Measurements from ENCODE around the gene SIRT3. TPM values are rescaled to one million over a fixed set of nuclear protein-coding genes. Genes with fewer than 3 reads are reported as not detected.
"Not testable (repeated sequence)": the region's sequence is repeated elsewhere in the genome, so short reads cannot be mapped to it uniquely, and the experiment has no call there.

SIRT3 gene
- total RNA-seq, 2 donors from 2014 or later: 36.5 to 39.0 TPM

DNA sequence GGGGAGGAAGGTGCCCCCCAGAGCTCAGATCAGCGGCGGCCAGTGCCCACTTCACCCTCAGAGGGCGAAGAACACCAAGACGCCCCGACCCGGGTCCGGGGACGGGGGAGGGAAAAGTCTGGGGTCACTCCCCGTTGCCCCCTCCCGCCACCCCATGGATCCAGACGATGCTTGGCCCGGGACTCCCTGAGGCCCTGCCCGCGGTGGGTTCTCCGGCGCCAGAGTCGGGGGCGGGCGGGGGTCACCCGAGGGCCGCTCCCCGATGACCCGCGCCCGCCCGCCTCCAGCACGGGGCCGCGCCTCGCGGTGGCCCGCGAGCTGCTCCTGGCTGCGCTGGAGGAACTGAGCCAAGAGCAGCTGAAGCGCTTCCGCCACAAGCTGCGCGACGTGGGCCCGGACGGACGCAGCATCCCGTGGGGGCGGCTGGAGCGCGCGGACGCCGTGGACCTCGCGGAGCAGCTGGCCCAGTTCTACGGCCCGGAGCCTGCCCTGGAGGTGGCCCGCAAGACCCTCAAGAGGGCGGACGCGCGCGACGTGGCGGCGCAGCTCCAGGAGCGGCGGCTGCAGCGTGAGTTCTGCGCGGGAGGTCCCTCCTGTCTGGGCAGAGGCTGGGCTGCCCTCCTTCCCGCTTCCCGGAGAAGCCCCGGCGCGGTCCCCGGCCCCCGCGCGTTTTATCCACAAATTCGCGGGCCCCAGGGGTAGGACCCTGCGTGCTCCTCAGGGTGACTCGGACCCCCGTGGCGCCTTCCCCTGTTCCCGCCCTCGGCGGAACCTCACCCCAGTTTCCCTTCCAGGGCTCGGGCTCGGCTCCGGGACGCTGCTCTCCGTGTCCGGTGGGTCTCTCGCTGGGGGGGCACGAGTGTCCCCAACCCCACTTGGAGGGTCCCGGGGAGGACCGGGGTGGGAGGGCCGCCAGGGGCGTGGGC, 43.2 kb upstream of the SIRT3 start:
- peak in 1 of 2 donors; percentile 38 for ATAC-seq (replicated peaks in 1 of 2)
- Mint-ChIP-seq H3K27ac (no peak overlapping the region), H3K4me3 (peak overlapping the region; percentile 81 to 94), H3K4me1 (ENCODE audit: low read depth) (peaks cover 57% of the 10 kb centered on the region), H3K36me3 (ENCODE audit: insufficient read depth in 2 of 2) (peaks cover 8 to 30% of the 10 kb centered on the region in 2 donors), H3K27me3 (ENCODE audit: low read depth) (peaks cover 9% of the 10 kb centered on the region), H3K9me3 (peaks cover 4 to 8% of the 10 kb centered on the region in 2 donors)
- peak in 1 of 2 donors; percentile 46 for DNase-seq

DNA sequence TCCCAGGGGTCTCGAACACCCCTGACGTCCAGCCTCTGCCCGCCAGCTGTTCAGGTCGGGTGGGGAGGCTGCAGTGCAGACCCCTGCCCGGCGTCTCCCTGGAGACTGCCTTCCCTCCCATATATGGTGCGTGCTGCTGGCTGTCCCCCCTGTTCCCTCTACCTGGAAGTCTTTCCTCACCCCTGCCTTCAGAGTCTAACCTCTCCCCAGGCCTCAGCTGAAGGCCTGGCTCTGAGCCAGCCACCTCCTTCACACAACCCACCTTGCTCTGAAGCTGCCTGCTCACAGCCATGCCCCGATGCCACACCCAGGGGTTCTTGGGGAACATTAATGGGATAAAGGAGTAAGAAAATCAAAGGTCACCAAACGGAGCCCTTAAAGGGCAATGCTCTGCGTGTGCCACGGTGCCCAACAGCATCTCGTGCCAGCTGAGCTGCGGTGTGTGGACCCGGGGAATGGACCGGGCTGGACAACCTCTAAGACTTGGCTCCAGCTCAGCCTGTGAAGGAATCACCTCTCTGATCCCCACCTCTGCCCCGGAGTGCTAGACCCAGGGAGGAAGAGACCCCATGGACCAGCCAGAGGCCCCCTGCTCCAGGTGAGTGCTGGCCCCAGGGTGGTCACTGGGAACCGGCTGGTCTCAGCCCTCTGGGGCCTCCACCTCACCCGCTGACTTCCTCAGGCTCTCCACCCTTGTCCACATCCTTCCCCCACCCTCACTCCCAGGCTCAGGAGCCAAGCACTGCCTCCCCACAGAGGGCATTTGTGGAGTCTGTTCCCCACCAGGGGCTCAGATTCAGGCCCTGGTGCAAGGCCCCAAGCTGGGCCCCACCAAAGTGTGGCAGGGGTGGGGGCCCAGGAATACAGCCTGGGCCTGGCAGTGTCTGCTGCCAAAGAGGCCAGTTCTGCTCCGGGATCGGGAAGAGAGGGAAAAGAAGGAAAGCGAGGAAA, 42.1 kb upstream of the SIRT3 start, which contains the start of gene NLRP6:
Gene NLRP6 (plus strand): TSS at position 407 of the 951 bp plus-strand sequence. CDS start 163 bp downstream, at position 570.
- Mint-ChIP-seq H3K27ac (no peak within 1 kb of the TSS), H3K9me3 (peaks cover 4 to 8% of the 10 kb centered on the region in 2 donors), H3K4me3 (peak within 1 kb of the TSS; percentile 81 to 94), H3K27me3 (ENCODE audit: low read depth) (peaks cover 9% of the 10 kb centered on the region), H3K36me3 (ENCODE audit: insufficient read depth in 2 of 2) (peaks cover 8 to 30% of the 10 kb centered on the region in 2 donors), H3K4me1 (ENCODE audit: low read depth) (peaks cover 52% of the 10 kb centered on the region)
- peak in 1 of 2 donors; percentile 10 for ATAC-seq (replicated peaks in 1 of 2)
- no peak for DNase-seq

DNA sequence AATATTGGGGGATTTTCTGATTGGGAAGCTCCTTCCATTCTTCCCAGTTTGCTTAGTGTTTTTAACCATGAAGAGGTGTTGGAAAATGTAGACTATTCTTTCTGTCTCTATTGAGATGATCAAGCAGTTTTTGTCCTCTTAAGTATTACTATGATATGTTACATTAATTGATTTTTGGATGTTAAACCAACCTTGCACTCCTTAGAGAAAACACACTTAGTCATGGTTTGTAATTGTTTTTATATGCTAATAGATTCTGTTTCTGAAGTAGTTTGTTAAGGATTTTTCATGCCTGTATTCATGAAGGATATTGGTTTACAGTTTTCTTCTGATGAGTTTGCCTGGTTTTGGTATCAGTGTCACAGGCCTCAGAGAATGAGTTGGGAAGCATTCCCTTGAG, 40.1 kb upstream of the SIRT3 start:
- Mint-ChIP-seq H3K4me3 (peak overlapping the region in 1 of 2 donors; percentile 61), H3K4me1 (ENCODE audit: low read depth) (peaks cover 31% of the 10 kb centered on the region), H3K36me3 (ENCODE audit: insufficient read depth in 2 of 2) (peaks cover 8 to 26% of the 10 kb centered on the region in 2 donors), H3K27me3 (ENCODE audit: low read depth) (no peaks in the 10 kb centered on the region), H3K9me3 (peaks cover 4 to 8% of the 10 kb centered on the region in 2 donors), H3K27ac (no peak overlapping the region)
- ATAC-seq (replicated peaks in 1 of 2) (no peak), DNase-seq (no peak)

DNA sequence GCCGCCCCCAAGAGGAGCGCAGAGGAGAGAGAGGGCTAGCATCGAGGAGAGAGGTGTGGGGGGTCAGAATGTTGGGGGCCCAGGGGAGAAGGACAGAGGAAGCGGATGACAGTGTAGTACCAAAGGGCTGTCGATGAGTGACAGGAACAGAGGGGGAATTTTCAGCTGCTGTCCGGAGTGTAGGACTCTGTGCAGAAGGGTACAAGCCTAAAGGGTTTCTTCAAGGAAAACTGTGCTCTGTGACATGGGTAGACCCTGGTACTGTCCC, 36.7 kb upstream of the SIRT3 start:
- peaks cover 4 to 8% of the 10 kb centered on the region in 2 donors for H3K9me3 Mint-ChIP-seq
- H3K27ac Mint-ChIP-seq: no peak overlapping the region
- peaks cover 16 to 26% of the 10 kb centered on the region in 2 donors for H3K36me3 Mint-ChIP-seq (ENCODE audit: insufficient read depth in 2 of 2)
- H3K4me1 Mint-ChIP-seq (ENCODE audit: low read depth): peaks cover 39% of the 10 kb centered on the region
- H3K4me3 Mint-ChIP-seq: no peak overlapping the region
- no peak for DNase-seq
- no peaks in the 10 kb centered on the region for H3K27me3 Mint-ChIP-seq (ENCODE audit: low read depth)
- ATAC-seq (replicated peaks in 1 of 2): no peak

DNA sequence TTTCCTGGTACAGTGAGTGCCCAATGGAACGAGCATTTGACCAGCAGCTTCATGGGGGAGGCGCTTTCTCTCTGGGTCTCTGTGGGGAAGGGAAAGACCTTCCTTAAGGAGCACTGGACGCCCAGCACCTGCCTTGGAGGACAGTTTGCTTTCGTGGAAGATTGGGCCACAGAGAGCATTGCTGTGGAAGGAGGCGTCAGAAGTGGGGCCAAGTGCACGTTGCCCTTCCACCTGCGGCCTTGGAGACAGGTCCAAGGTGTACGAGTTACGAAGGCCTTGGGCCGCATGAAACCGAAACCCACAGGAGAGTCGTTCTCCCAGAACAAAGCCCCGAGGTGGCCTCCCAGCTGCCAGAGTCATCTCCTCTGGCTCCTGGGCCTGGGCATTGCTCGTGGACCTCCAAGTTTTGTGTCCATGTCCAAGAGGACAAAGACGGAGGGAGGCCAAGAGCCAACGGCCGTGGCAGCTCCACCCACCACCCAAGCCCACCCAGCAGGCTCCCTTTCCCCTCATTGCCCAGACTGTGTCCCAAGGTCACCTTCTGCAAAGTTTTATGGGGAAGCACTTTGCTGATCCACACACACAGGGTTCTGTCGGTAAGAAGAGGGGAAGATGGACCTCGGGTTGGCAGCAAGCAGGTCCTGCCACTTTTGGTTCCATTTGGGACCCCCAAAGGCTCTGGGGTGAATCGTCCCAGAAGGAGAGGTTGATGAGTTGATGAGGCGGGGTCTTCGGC, 36.2 kb upstream of the SIRT3 start:
- peaks cover 39% of the 10 kb centered on the region for H3K4me1 Mint-ChIP-seq (ENCODE audit: low read depth)
- H3K4me3 Mint-ChIP-seq: no peak overlapping the region
- H3K36me3 Mint-ChIP-seq (ENCODE audit: insufficient read depth in 2 of 2): peaks cover 14 to 23% of the 10 kb centered on the region in 2 donors
- no peaks in the 10 kb centered on the region for H3K27me3 Mint-ChIP-seq (ENCODE audit: low read depth)
- ATAC-seq (replicated peaks in 1 of 2) (no peak), DNase-seq (no peak)
- H3K9me3 Mint-ChIP-seq: peaks cover 4 to 8% of the 10 kb centered on the region in 2 donors
- no peak overlapping the region for H3K27ac Mint-ChIP-seq

DNA sequence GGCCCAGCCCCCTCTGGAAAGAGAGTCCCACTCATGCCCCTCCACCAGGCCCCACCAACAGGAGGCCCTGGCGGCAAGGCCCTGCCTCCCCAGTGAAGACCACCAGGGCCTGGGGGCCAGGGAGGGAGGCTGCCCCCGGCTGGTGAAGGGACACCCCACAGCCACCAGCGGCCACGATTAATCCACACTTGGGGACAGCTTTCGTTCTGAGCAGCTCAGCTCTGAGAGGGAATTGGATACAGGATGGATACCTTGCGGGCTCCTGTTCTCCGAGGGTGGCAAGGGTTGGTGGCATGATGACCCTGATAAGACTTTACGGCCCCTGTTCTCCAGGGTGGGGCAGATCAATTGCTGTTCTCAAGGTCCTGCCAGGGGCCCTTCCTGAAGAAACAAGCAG, 35.2 kb upstream of the SIRT3 start:
- Mint-ChIP-seq H3K27ac (no peak overlapping the region), H3K36me3 (ENCODE audit: insufficient read depth in 2 of 2) (peaks cover 9 to 14% of the 10 kb centered on the region in 2 donors), H3K9me3 (peaks cover 2 to 3% of the 10 kb centered on the region in 2 donors), H3K4me1 (ENCODE audit: low read depth) (peaks cover 37% of the 10 kb centered on the region), H3K4me3 (no peak overlapping the region), H3K27me3 (ENCODE audit: low read depth) (no peaks in the 10 kb centered on the region)
- DNase-seq: no peak
- ATAC-seq (replicated peaks in 1 of 2): no peak

DNA sequence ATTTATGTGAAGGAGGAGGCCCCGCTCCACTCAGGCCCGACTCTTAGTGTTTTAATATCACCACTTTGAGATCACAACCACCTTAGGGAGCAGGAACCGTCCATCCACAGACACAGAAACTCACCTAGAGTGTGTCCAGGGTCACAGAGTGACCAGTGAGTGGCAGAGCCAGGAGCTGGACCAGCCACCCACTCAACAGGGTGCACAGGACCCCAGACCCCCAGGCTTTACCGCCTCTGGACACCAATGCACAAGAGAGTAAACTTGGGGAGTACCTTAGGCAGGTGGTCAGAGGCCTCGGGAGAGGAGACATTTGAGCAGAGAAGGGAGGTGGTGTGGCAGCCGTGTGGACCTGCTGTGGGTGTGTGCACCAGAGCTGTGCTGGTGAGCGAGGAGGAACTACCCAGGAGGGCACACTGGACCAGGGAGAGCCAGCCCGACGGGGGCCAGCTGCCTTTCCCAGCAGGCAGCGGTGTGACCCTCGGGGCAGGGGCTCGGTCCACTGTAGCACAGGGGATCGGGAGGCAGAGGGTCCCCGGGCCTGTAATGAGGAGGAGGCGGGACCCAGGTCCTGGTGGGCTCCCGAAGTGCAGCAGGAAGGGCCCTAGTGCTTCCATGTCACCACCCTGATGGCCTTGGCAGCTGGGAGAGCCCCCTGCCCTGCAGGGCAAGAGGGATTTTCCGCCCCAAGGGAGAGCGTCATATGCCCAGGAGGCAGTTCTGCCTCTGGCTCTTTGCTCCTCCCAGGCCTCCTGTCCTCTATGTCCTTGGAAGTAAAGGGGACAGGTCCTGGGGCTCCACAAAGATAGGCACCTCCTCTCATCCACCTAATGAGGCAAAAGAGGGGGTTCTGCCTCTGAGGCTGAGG, 34.5 kb upstream of the SIRT3 start:
- peaks cover 0 to 2% of the 10 kb centered on the region in 2 donors for H3K9me3 Mint-ChIP-seq
- peaks cover 37% of the 10 kb centered on the region for H3K4me1 Mint-ChIP-seq (ENCODE audit: low read depth)
- DNase-seq: no peak
- no peaks in the 10 kb centered on the region for H3K27me3 Mint-ChIP-seq (ENCODE audit: low read depth)
- no peak for ATAC-seq (replicated peaks in 1 of 2)
- peaks cover 9 to 10% of the 10 kb centered on the region in 2 donors for H3K36me3 Mint-ChIP-seq (ENCODE audit: insufficient read depth in 2 of 2)
- H3K27ac Mint-ChIP-seq: peak overlapping the region; percentile 97
- H3K4me3 Mint-ChIP-seq: peak overlapping the region in 1 of 2 donors; percentile 96

DNA sequence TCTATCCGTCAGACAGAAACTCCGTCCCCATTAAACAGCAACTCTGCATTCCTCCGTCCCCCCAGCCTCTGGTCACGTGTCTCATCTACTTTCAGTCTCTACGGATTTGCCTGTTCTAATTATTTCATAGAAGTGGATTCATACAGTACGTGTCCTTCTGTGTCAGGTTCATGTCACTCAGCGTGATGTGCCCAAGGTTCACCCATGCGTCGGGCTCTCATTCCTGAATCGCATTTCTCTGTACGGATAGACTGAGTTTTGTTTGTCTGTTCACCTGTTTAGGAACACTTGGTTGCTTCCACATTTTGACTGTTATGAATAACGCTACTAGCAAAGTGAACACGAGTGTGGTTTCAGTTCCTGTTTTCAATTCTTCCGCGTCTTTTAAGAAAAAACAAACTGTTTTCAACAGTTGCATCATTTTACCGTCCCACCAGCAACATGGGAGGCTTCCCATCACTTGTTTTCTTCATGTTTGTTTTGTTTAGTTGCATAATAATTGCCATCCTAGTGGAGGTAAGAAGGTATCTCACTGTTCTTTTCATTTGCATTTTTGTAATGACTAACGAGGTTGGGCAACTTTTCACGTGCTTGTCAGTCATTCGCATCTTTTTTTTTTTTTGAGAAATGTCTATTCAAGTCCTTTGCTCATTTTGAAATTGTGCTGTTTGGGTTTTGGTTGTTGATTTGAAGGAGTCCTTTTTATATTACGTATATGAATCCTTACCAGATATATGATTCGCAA, 33.2 kb upstream of the SIRT3 start:
- DNase-seq: peak; percentile 64 to 79
- peak overlapping the region; percentile 87 to 96 for H3K4me3 Mint-ChIP-seq
- peaks cover 0 to 2% of the 10 kb centered on the region in 2 donors for H3K9me3 Mint-ChIP-seq
- H3K27ac Mint-ChIP-seq: peak overlapping the region; percentile 97
- no peaks in the 10 kb centered on the region for H3K27me3 Mint-ChIP-seq (ENCODE audit: low read depth)
- ATAC-seq (replicated peaks in 1 of 2): peak; percentile 77 to 80
- H3K36me3 Mint-ChIP-seq (ENCODE audit: insufficient read depth in 2 of 2): peaks cover 9 to 12% of the 10 kb centered on the region in 2 donors
- peaks cover 37% of the 10 kb centered on the region for H3K4me1 Mint-ChIP-seq (ENCODE audit: low read depth)

DNA sequence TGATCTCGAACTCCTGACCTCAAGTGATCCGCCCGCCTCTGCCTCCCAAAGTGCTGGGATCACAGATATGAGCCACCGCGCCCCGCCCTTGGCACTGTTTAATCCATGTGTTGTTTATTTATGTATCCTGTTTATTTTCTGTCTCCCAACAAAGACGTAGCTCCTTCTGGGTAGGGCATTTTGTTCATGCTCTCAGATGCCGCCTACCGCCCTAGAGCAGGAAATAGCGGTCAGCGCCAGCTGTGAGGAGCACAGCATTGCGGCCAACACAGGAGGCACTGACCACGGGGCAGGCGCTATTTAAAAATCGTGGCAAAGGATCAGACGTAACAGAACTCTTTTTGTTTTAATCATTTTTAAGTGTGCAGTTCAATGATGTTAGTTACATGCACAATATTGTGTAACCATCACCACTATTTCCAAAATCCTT, 32.6 kb upstream of the SIRT3 start:
- Mint-ChIP-seq H3K36me3 (ENCODE audit: insufficient read depth in 2 of 2) (peaks cover 9 to 12% of the 10 kb centered on the region in 2 donors), H3K4me1 (ENCODE audit: low read depth) (peaks cover 37% of the 10 kb centered on the region), H3K4me3 (peak overlapping the region; percentile 87 to 96), H3K27ac (peak overlapping the region; percentile 97)
- ATAC-seq (replicated peaks in 1 of 2) (peak; percentile 26 to 43), DNase-seq (peak; percentile 70 to 75)
- H3K27me3 Mint-ChIP-seq (ENCODE audit: low read depth); H3K9me3 Mint-ChIP-seq: not testable (repeated sequence)

DNA sequence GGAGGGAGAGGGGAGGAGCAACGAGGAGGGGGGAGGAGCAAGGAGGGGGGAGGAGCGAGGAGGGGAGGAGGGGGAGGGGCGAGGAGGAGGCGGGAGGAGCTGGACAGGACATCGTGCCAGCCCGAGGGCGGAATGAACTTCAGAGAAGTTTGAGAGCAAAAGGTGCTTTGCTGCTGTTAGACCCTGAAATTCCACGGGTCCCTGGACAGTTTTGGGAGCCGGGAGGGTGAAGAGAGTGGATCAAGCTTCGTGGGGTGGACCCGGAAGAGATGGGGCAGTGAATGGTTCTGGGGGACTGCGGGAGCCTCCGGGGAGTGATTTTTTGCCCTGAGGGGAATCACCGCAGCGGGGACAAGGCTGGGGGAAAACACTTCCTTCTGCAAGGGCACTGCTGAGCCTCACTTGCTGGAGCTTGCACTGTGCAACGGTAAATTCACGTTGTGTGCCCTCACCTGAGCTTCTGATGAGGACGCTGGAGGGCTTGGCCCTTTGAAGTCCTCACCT, 31.4 kb upstream of the SIRT3 start:
- H3K27ac Mint-ChIP-seq: peak overlapping the region; percentile 85
- peaks cover 37% of the 10 kb centered on the region for H3K4me1 Mint-ChIP-seq (ENCODE audit: low read depth)
- peak overlapping the region; percentile 87 to 96 for H3K4me3 Mint-ChIP-seq
- DNase-seq (peak; percentile 67 to 69), ATAC-seq (replicated peaks in 1 of 2) (peak; percentile 14 to 19)
- peaks cover 0 to 2% of the 10 kb centered on the region in 2 donors for H3K9me3 Mint-ChIP-seq
- H3K27me3 Mint-ChIP-seq (ENCODE audit: low read depth): no peaks in the 10 kb centered on the region
- H3K36me3 Mint-ChIP-seq (ENCODE audit: insufficient read depth in 2 of 2): peaks cover 9 to 12% of the 10 kb centered on the region in 2 donors
